Renal cortical epithelial cell (primary cell): Measurements from ENCODE around the gene NFAM1. TPM values are rescaled to one million over a fixed set of nuclear protein-coding genes. Genes with fewer than 3 reads are reported as not detected.

Experiments used
- DNase-seq: peaks from one replicate; pipeline ENCODE4 v3.0.0-alpha.2; 2011; ENCODE audit warnings: low read depth
- total RNA-seq: library from RNA; depleted of rRNA; stranded (reverse); fragments of >200 nt; gene quantifications from 2 replicates; pipeline ENCODE4 v1.2.3, GENCODE V29; 2014

The NFAM1 gene
- total RNA-seq = under 0.01 and 0.75 TPM in 2 replicates

DNA sequence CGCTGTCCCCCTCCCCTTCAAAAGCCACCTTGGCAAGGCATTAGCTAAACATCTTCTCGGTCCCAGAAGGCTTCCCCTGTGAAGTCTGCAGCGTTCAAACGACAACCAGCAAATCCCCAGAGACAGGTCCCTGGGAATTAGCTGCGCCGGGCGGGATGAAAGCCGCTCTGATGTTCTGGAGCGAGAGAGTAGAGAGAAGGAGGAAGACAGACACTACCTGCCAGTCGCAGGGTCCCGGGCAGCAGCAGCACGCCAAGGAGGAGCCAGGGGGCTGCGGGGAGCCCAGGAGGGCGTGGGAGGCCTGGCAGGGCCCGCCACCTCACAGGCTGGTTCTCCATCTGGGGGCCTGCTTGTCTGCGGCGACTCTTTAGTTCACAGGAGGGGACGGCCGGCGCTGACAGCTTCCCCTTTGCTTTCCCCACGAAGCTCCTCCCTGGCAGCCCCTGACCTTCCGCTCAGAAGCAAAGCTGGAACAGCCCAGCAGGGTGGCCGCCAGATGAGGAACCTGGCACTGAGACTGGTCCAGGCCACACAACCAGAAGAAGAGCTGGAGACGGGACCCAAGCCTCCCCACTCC, at the start of gene NFAM1:
NFAM1 (minus strand) TSS at position 384 of the 577 bp plus-strand sequence; CDS start at position 338, 46 bp downstream.
- DNase-seq = no peak

GRCh38 chr22:42475122-42475521, 42.9 kb upstream of the NFAM1 start:
- no peak for DNase-seq

GRCh38 chr22:42473484-42474193, 41.4 kb upstream of the NFAM1 start:
- peak; percentile 71 for DNase-seq

DNA sequence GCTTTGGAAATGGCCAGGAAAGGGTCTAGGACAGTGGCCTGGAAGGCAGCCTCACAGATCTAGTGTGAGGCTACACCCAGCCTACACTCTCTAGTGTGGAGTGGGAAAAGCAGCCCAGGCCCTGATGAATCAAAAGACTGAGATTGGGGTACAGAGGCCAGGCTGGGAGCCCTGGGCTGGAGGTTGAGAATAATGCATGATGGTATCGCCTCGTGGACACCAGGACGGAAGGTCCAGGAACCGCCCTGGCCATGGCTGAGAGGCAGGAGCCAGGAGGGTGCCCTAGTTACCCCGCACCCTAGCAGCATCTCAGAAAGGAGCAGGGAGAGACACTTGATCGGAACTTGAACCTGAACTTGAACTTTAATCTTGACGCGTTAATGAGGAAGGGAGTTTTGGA, 40.5 kb upstream of the NFAM1 start:
- no peak for DNase-seq

- no peak for DNase-seq
These were observed 39.2 kb upstream of the NFAM1 start for GRCh38 chr22:42471441-42471840.

DNA sequence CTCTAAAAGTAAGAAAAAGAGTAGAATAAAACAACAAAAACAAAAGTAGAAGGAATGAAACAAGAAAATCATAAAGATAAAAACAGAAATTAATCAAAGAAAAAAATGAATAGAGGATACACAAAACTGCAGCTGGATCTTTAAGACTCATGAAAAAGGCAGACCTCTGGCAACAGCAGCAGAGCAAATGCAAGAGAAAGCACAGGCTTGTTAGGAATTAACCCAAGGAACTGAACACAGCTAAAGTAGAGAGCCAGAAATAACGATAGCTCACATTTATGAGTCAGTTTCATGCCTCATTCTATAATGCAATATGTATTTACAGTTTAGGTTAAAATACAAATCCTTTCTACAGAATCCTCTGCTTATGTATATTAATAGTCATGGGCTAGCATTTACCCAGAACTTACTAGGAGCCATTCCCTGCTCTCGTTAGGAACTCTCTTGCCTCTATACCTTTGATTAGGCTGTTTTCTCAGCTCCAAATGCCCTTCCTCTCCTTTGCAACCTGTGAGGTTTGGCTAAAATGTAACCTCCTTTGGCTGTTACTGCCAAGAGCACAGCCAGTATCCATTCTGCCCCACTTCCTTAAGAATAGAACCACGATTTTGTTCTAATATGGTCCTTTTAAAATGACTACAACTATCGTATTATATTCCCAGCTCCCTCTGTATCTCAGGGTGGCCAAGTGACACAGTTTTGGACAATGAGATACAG, 38.3 kb upstream of the NFAM1 start:
- peak; percentile 23 for DNase-seq

- DNase-seq = no peak
These were observed 36.6 kb upstream of the NFAM1 start for GRCh38 chr22:42468841-42469240.

- no peak for DNase-seq
These were observed 29.8 kb upstream of the NFAM1 start for GRCh38 chr22:42462016-42462415.

DNA sequence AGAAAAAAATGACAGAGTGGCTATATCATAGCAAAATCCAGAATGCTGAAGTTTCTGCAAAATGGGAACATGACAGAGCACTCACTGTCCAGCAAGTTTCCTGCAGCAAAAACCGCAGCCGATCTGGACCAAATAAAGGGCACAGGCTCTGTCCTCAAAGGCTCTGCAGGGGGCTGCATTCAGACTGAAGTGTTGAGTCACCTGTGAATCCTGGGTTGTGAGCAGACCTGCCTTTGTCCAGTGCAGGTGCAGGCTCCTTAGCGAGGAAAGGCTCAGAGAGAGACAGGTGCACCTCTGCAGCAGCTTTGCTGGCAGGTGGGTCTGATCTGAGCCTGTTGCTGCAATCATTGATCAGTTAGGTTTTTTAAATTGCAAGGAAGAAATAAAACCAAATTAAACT, 29.3 kb upstream of the NFAM1 start:
- no peak for DNase-seq

GRCh38 chr22:42459287-42460063, 27.3 kb upstream of the NFAM1 start:
- DNase-seq = no peak

GRCh38 chr22:42452916-42453315, 20.7 kb upstream of the NFAM1 start:
- DNase-seq = no peak

DNA sequence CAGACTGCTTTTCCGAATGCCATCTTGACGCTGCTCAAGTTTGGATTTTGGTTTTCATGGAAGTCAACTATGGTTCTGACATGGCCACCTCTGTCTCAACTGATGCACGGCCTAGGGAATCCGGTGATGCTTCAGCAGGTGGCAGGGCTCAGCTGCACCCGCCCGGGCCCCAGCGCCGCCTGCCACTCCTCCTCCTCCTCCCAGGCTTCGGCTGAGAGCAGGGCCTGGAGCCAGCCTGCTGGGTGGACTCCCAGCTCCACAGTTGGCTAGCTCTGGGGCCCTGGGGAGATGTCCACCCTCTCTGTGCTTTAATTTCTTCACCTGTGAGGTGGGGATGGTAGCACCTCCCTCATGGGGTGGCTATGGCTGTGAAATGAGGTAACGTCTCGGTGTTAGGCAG, 20.3 kb upstream of the NFAM1 start:
- no peak for DNase-seq

DNA sequence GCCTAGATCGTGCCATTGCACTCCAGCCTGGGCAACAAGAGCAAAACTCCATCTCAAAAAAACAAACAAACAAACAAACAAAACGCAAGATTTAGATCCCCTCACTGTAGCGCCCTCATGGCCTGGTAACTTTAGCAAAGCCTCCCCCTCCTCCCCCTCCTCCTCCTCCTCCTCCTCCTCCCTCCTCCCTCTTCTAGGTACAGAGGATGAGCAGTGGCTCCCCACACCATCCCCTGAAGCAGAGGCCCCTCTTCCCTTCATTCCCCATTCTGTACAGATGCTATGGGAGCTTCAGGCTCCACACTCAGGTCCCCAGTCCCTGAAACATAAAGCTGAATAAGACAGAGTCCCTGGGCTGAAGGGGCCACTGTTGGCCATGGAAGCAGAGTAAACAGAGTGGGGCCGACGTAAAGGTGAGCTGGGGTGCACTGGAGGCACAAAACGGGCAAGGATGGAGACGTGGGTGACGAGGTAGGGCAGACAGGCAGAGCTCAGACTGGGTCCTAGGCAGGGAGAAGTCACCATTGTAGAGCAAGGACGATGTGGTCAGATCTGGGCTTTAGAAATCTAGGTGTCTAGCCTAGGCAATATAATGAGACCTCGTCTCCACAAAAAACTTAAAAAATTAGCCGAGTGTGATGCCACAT, 19.4 kb upstream of the NFAM1 start:
- no peak for DNase-seq

DNA sequence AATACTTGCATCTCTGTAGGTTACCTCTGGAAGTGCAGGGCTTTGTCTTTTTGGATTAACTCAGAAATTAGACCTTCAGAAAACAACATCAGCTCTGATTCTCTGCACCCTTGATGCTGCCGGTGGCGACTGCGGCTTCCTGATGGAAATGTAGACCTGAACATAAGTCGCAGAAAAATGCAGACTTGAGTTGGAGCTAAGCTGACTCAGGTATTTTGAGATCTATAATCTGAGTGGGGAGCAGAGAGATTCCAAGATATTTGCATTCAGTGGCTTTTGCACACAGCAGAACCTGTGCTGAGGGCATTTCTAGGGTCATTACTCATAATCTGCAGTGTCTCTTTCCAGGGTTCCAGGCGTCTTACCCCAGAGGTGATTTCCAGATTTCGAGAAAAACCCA, 18.7 kb upstream of the NFAM1 start:
- DNase-seq = no peak

- no peak for DNase-seq
These were observed 13.9 kb upstream of the NFAM1 start for GRCh38 chr22:42446151-42446550.

GRCh38 chr22:42444077-42444904, 12.1 kb upstream of the NFAM1 start:
- DNase-seq = peak; percentile 83

GRCh38 chr22:42443240-42444076, 11.3 kb upstream of the NFAM1 start:
- no peak for DNase-seq

DNA sequence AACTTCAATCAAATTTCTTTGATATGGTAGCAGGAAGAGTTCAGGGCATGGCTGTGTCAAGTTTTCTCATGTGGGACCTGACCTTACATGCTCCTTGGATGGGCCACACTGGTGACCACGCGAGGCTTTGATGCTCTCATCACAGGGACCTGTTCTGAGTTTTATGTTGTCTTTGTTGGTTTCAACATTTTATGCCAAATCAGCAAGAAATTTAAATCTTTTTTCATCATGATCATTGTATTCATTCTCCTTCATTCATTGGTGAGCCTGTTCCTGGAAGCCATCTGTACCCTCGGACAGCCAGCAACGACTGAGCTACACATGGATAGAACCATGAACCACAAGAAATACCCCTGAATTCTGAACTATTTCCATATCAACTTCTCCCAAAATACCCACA, 10.5 kb upstream of the NFAM1 start:
- no peak for DNase-seq

GRCh38 chr22:42440728-42441127, 8.5 kb upstream of the NFAM1 start:
- no peak for DNase-seq
